CD8-positive, alpha-beta memory T cell (primary cell): ENCODE data around the gene RIC3. TPM values are rescaled to one million over a fixed set of nuclear protein-coding genes. Genes with fewer than 3 reads are reported as not detected.

Source experiments
- CTCF ChIA-PET: fragments of 350-600 bp; sonication (Branson Sonifier 250); formaldehyde crosslinking; loops from one replicate; lab custom pipeline; 2021; ENCODE audit warnings: antibody characterized with exemption; lab: Charles Lee
- POLR2A ChIA-PET: fragments of 350-600 bp; sonication (Branson Sonifier 250); formaldehyde crosslinking; loops from one replicate; lab custom pipeline; 2021; ENCODE audit warnings: antibody characterized with exemption; lab: Charles Lee
- DNase-seq, 5 donors: peaks; one replicate each; pipeline versions ENCODE4 v3.0.0 to v3.0.0-alpha.2; 2020 to 2022; ENCODE audit warnings: mixed read lengths in 1 of 5
- H3K27ac ChIP-seq: one replicate; pipeline ENCODE4 v1.7.0; 2013; ENCODE audit warnings: low read depth, mild to moderate bottlenecking, low read length, moderate library complexity
- H3K27me3 ChIP-seq: 2 replicates; pipeline ENCODE4 v1.7.0; 2013; ENCODE audit warnings: low read length, mild to moderate bottlenecking; ENCODE audit not compliant: insufficient read depth, poor library complexity, severe bottlenecking
- H3K36me3 ChIP-seq: 2 replicates; pipeline ENCODE4 v1.7.0; 2013; ENCODE audit warnings: mild to moderate bottlenecking, low read length, moderate library complexity; ENCODE audit not compliant: insufficient read depth
- H3K4me1 ChIP-seq: 2 replicates; pipeline ENCODE4 v1.7.0; 2013; ENCODE audit warnings: mild to moderate bottlenecking, low read length, moderate library complexity; ENCODE audit not compliant: insufficient read depth
- H3K4me3 ChIP-seq: 2 replicates; pipeline ENCODE4 v1.7.0; 2013; ENCODE audit warnings: mild to moderate bottlenecking, low read length
- H3K9me3 ChIP-seq: 2 replicates; pipeline ENCODE4 v1.7.0; 2013; ENCODE audit warnings: mild to moderate bottlenecking, low read length
- H3K27ac Mint-ChIP-seq, 8 donors: one replicate each; pipeline ENCODE4 v1.8.0; 2020 to 2021; ENCODE audit warnings: mixed read lengths in 8 of 8, mild to moderate bottlenecking in 6 of 8, inconsistent platforms in 3 of 8, moderate library complexity in 3 of 8
- H3K27me3 Mint-ChIP-seq, 2 donors: one replicate each; pipeline ENCODE4 v1.8.0; 2020 to 2021; ENCODE audit warnings: mixed read lengths in 2 of 2, mild to moderate bottlenecking in 1 of 2, moderate library complexity in 1 of 2
- H3K36me3 Mint-ChIP-seq, 3 donors: one replicate each; pipeline ENCODE4 v1.8.0; 2020 to 2021; ENCODE audit warnings: mixed read lengths in 3 of 3, inconsistent platforms in 1 of 3, mild to moderate bottlenecking in 1 of 3
- H3K4me1 Mint-ChIP-seq, 3 donors: one replicate each; pipeline ENCODE4 v1.8.0; 2020 to 2021; ENCODE audit warnings: mixed read lengths in 3 of 3, inconsistent platforms in 1 of 3, mild to moderate bottlenecking in 1 of 3
- H3K4me3 Mint-ChIP-seq, 7 donors: one replicate each; pipeline ENCODE4 v1.8.0; 2020 to 2021; ENCODE audit warnings: mixed read lengths in 7 of 7, mild to moderate bottlenecking in 6 of 7, moderate library complexity in 4 of 7, inconsistent platforms in 2 of 7
- H3K9me3 Mint-ChIP-seq, 5 donors: one replicate each; pipeline ENCODE4 v1.8.0; 2020 to 2022; ENCODE audit warnings: mixed read lengths in 5 of 5, mild to moderate bottlenecking in 3 of 5, moderate library complexity in 2 of 5, inconsistent platforms in 1 of 5
- polyA plus RNA-seq: library from polyadenylated mRNA; unstranded; fragments of 300-500 nt; fragmentation: Illumina TruSeq; gene quantifications from one replicate; pipeline ENCODE4 v1.2.3, GENCODE V29; 2021
- total RNA-seq, 2 experiments: library from RNA; stranded (reverse); gene quantifications; one replicate each; pipeline ENCODE4 v1.2.3, GENCODE V29; 2021

Gene RIC3
- total and polyA plus RNA-seq, 3 experiments from 2014 or later, result 1.5 to 11.8 (median 9.4) TPM

GRCh38 chr11:8199676-8200075, 30.9 kb upstream of the RIC3 start:
- Histone ChIP-seq H3K27ac (no peak overlapping the region), H3K27me3 (no peaks in the 10 kb centered on the region), H3K36me3 (no peaks in the 10 kb centered on the region), H3K4me1 (no peaks in the 10 kb centered on the region), H3K4me3 (no peak overlapping the region), H3K9me3 (no peaks in the 10 kb centered on the region)
- ChIA-PET CTCF (interaction anchor here (1.0 kb wide), 1 partner anchor 9 kb away, joined by 3 read pairs; no protein-coding TSS in a partner anchor), POLR2A (no interaction called here)
- no peaks in the 10 kb centered on the region for H3K36me3 Mint-ChIP-seq
- no peaks in the 10 kb centered on the region for H3K9me3 Mint-ChIP-seq
- H3K27me3 Mint-ChIP-seq, result peaks cover 15 to 21% of the 10 kb centered on the region in 2 donors
- no peak overlapping the region for H3K4me3 Mint-ChIP-seq
- H3K4me1 Mint-ChIP-seq, result no peaks in the 10 kb centered on the region
- DNase-seq, result no peak
- H3K27ac Mint-ChIP-seq, result peak overlapping the region in 1 of 8 donors; percentile 17

DNA sequence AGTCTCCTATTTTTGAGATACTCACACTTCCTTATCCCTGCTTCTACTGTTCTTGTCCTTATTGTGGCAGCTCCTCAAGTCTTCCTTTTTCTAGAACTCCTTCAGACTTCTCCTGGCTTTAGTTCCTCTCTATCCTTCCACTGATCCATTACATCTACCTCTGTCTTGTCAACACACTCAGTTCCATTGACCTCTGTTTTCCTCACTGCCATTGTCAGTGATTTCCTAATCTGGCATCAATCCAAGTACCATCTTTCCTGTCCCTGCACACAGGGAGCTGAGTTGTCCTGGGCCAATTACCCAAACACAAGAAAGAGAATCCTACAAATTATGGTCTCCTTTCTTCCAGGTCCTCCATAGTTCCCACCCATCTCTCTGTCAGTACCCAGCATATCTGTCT, 27.9 kb upstream of the RIC3 start:
- ChIA-PET POLR2A (no interaction called here), CTCF (interaction anchor here (1.2 kb wide), 1 partner anchor 23 kb away, joined by 3 read pairs; no protein-coding TSS in a partner anchor)
- no peaks in the 10 kb centered on the region for H3K9me3 ChIP-seq
- Mint-ChIP-seq H3K27ac (no peak overlapping the region), H3K9me3 (no peaks in the 10 kb centered on the region), H3K27me3 (peaks cover 13 to 29% of the 10 kb centered on the region in 2 donors), H3K36me3 (no peaks in the 10 kb centered on the region), H3K4me3 (no peak overlapping the region), H3K4me1 (no peaks in the 10 kb centered on the region)
- H3K27ac ChIP-seq, result no peak overlapping the region
- H3K36me3 ChIP-seq, result no peaks in the 10 kb centered on the region
- H3K4me3 ChIP-seq, result no peak overlapping the region
- DNase-seq, result no peak
- H3K4me1 ChIP-seq, result no peaks in the 10 kb centered on the region
- no peaks in the 10 kb centered on the region for H3K27me3 ChIP-seq

DNA sequence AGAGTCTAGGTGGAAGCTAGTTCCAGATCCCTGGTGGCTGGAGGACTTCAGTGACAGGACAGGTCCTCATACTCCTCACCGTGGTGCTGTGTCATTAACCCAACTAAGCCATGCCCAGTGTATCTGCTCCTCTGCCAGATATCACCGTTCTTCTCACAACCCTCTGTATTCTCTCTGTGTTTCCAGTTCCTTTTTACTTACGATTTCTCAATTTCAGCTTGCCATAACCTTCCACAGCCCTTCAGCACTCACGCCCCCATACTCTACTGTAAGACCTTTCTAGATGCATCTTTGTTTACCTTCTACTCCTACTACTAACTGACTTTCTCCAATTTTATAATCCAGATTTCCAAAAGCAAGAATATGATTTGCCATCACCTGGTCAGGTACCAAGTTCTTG, 26.1 kb upstream of the RIC3 start:
- H3K9me3 Mint-ChIP-seq, result no peaks in the 10 kb centered on the region
- Histone ChIP-seq H3K36me3 (no peaks in the 10 kb centered on the region), H3K27me3 (no peaks in the 10 kb centered on the region), H3K9me3 (no peaks in the 10 kb centered on the region), H3K4me1 (no peaks in the 10 kb centered on the region), H3K4me3 (no peak overlapping the region), H3K27ac (no peak overlapping the region)
- H3K27me3 Mint-ChIP-seq, result peaks cover 13 to 36% of the 10 kb centered on the region in 2 donors
- no peak overlapping the region for H3K4me3 Mint-ChIP-seq
- DNase-seq, result no peak
- ChIA-PET POLR2A (no interaction called here), CTCF (no interaction called here)
- H3K36me3 Mint-ChIP-seq, result no peaks in the 10 kb centered on the region
- no peaks in the 10 kb centered on the region for H3K4me1 Mint-ChIP-seq
- H3K27ac Mint-ChIP-seq, result no peak overlapping the region

DNA sequence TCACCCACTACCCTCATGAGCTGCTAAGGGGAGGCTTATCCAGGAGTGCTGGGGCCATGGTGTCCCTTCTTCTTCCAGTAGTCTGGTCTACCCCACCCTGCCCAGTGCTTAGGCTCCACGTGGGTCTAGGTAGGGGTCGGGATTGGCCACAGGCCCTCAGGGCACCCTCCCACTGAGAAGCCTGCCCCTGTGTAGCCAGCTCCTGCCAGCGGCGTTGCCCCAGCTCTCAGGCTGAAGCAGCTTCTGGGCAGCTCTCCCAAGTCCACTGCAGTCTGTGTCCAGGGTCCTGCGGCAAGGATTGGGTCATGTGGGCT, 24.0 kb upstream of the RIC3 start:
- Histone ChIP-seq H3K4me1 (no peaks in the 10 kb centered on the region), H3K27me3 (no peaks in the 10 kb centered on the region), H3K4me3 (no peak overlapping the region), H3K9me3 (no peaks in the 10 kb centered on the region), H3K27ac (no peak overlapping the region), H3K36me3 (no peaks in the 10 kb centered on the region)
- Mint-ChIP-seq H3K4me1 (no peaks in the 10 kb centered on the region), H3K27me3 (peaks cover 13 to 37% of the 10 kb centered on the region in 2 donors), H3K9me3 (no peaks in the 10 kb centered on the region), H3K4me3 (no peak overlapping the region), H3K27ac (no peak overlapping the region), H3K36me3 (no peaks in the 10 kb centered on the region)
- CTCF ChIA-PET, result interaction anchor here (0.9 to 1.8 kb wide), 6 partner anchors 11 to 385 kb away, joined by 3 to 9 read pairs (median 3); partner anchors contain the start of gene LMO1
- DNase-seq, result no peak
- POLR2A ChIA-PET, result no interaction called here

DNA sequence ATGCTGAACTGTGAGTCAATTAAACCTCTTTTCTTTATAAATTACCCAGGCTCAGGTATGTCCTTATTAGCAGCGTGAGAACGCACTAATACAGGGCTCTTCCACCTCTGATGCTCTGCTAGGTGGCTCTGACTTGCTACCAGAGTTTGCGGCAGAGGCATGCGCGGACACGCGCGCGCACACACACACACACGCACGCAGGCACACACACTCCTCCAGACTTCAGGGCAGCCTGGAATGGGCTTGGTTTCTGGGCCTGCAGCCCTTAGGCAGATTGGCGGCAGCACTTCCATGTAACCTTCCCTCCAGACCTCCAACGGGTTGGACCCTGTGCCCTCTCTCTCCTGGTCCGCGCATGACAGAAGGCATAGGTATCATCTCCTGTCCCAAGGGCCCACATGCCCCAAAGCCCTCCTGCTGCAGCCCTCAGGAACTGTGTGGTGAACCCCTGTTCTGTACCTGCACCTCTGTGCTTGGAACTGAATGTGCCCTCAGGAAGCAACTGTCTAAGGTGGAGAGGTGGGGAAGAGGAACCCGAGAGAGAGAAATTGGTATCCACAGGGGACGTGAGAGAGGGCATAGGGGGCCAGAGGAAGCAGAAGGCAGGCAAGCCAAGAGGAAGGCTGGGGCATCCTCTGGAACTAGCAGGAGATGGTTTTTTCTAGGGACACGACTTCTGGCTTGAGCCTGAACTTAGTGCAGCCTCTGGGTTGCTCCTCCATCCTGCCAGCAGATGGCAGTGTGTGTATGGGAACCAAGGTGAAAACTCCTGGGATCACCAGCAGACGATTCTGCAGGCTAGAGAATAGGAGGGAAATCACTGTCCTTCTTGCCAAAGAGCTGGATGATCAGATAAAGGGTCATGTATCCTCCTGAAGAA, 23.4 kb upstream of the RIC3 start:
- Histone ChIP-seq H3K27me3 (no peaks in the 10 kb centered on the region), H3K4me1 (no peaks in the 10 kb centered on the region), H3K9me3 (no peaks in the 10 kb centered on the region), H3K36me3 (no peaks in the 10 kb centered on the region), H3K4me3 (no peak overlapping the region), H3K27ac (no peak overlapping the region)
- no peaks in the 10 kb centered on the region for H3K9me3 Mint-ChIP-seq
- no peaks in the 10 kb centered on the region for H3K36me3 Mint-ChIP-seq
- DNase-seq, result peak in 2 of 5 donors; percentile 14 to 51
- H3K4me3 Mint-ChIP-seq, result no peak overlapping the region
- H3K27ac Mint-ChIP-seq, result no peak overlapping the region
- no peaks in the 10 kb centered on the region for H3K4me1 Mint-ChIP-seq
- ChIA-PET CTCF (interaction anchor here (0.9 to 1.8 kb wide), 6 partner anchors 12 to 385 kb away, joined by 3 to 9 read pairs (median 3); partner anchors contain the start of gene LMO1), POLR2A (no interaction called here)
- H3K27me3 Mint-ChIP-seq, result peaks cover 13 to 37% of the 10 kb centered on the region in 2 donors

DNA sequence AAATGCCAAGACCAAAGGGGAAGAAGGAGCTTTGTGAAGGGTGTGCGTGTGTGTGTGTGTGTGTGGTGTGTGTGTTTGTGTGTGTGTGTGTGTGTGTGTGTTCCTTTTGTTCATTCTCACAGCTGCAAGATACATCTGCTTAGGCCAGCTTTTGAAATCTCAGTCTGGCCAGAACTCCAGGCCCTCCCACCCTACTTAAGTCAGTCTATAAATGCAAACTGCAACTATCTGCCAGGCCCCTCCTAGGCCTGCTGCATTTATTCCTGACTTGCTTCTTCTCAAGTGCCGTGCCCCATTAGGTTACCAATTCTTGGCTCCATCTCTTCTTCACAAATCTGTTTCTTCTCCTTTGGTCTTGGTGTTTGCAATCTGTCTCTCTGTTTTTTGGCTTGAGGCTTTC, 21.6 kb upstream of the RIC3 start:
- peaks cover 9 to 42% of the 10 kb centered on the region in 2 donors for H3K27me3 Mint-ChIP-seq
- peaks cover 0 to 2% (median 0%) of the 10 kb centered on the region in 5 donors for H3K9me3 Mint-ChIP-seq
- no peaks in the 10 kb centered on the region for H3K4me1 Mint-ChIP-seq
- DNase-seq, result no peak
- no peak overlapping the region for H3K4me3 Mint-ChIP-seq
- Histone ChIP-seq H3K4me1 (no peaks in the 10 kb centered on the region), H3K27ac (no peak overlapping the region), H3K36me3 (no peaks in the 10 kb centered on the region), H3K4me3 (no peak overlapping the region), H3K9me3 (no peaks in the 10 kb centered on the region), H3K27me3 (no peaks in the 10 kb centered on the region)
- ChIA-PET POLR2A (no interaction called here), CTCF (interaction anchor here (0.9 to 1.3 kb wide), 2 partner anchors 10 to 12 kb away, joined by 3 to 6 read pairs; no protein-coding TSS in a partner anchor)
- peak overlapping the region in 1 of 8 donors; percentile 77 for H3K27ac Mint-ChIP-seq
- no peaks in the 10 kb centered on the region for H3K36me3 Mint-ChIP-seq

DNA sequence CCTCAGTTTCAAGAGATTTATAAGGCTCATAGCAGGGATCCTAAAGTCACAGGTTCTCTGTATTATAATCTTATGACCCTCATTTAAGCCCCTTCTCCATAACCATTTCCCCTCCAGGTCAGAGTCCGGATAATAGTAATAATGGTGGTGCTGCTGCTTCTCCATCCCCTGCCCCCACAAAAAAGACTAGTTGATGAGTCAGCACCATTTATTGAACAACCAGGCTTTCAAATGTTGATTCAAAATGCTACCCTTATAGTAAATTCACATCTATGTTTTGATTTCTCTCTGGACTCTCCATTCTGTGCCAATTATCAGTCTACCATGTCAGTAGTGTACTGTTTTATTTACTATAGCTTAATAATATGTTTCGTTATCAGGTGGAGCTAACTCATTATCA, 17.6 kb upstream of the RIC3 start:
- peaks cover 2 to 32% of the 10 kb centered on the region in 2 donors for H3K27me3 Mint-ChIP-seq
- Histone ChIP-seq H3K4me1 (no peaks in the 10 kb centered on the region), H3K27me3 (no peaks in the 10 kb centered on the region), H3K4me3 (no peak overlapping the region), H3K36me3 (no peaks in the 10 kb centered on the region), H3K9me3 (no peaks in the 10 kb centered on the region), H3K27ac (no peak overlapping the region)
- ChIA-PET CTCF (no interaction called here), POLR2A (no interaction called here)
- H3K36me3 Mint-ChIP-seq, result no peaks in the 10 kb centered on the region
- no peaks in the 10 kb centered on the region for H3K4me1 Mint-ChIP-seq
- no peak for DNase-seq
- H3K9me3 Mint-ChIP-seq, result peaks cover 0 to 2% (median 0%) of the 10 kb centered on the region in 5 donors
- H3K27ac Mint-ChIP-seq, result no peak overlapping the region
- no peak overlapping the region for H3K4me3 Mint-ChIP-seq

DNA sequence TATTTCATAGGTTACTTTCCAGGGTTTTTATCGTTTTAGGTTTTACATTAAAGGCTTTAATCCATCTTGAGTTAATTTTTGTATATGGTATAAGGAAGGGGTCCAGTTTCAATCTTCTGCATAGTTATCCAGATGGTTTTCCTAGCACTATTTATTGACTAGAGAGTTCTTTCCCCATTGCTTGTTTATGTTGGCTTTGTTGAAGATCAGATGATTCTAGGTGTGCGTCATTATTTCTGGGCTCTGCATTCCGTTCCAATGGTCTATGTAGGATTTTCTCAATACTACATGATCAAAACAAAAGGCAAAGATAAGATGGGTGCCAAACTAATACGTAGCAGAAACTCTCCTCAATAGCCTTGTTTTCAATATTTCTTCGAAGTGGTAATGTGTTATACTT, 14.3 kb upstream of the RIC3 start:
- Histone ChIP-seq H3K36me3 (no peaks in the 10 kb centered on the region), H3K27ac (no peak overlapping the region), H3K9me3 (no peaks in the 10 kb centered on the region), H3K4me1 (no peaks in the 10 kb centered on the region), H3K27me3 (no peaks in the 10 kb centered on the region), H3K4me3 (no peak overlapping the region)
- Mint-ChIP-seq H3K9me3 (peaks cover 0 to 2% (median 0%) of the 10 kb centered on the region in 5 donors), H3K36me3 (no peaks in the 10 kb centered on the region), H3K4me1 (no peaks in the 10 kb centered on the region), H3K27me3 (peaks cover 6 to 20% of the 10 kb centered on the region in 2 donors), H3K27ac (no peak overlapping the region), H3K4me3 (no peak overlapping the region)
- POLR2A ChIA-PET, result no interaction called here
- no peak for DNase-seq
- CTCF ChIA-PET, result no interaction called here
